Osteocyte (in vitro differentiated cells): ENCODE data around the gene SMAD3. TPM values are rescaled to one million over a fixed set of nuclear protein-coding genes. Genes with fewer than 3 reads are reported as not detected.
A peak's percentile ranks its signal among the peaks of the same experiment; 100 is the strongest.

Experiments
- DNase-seq: peaks from one replicate; pipeline ENCODE4 v3.0.0; 2021; ENCODE audit warnings: mixed read lengths; ENCODE audit not compliant: unreplicated experiment; ENCODE audit errors: extremely low spot score
- H3K27ac Mint-ChIP-seq: one replicate; pipeline ENCODE4 v1.8.0; 2021; ENCODE audit warnings: mild to moderate bottlenecking, mixed read lengths; ENCODE audit not compliant: unreplicated experiment
- H3K27me3 Mint-ChIP-seq: one replicate; pipeline ENCODE4 v1.8.0; 2021; ENCODE audit warnings: mixed read lengths; ENCODE audit not compliant: unreplicated experiment
- H3K36me3 Mint-ChIP-seq: one replicate; pipeline ENCODE4 v1.8.0; 2021; ENCODE audit warnings: mixed read lengths; ENCODE audit not compliant: unreplicated experiment
- H3K4me1 Mint-ChIP-seq: one replicate; pipeline ENCODE4 v1.8.0; 2021; ENCODE audit warnings: mixed read lengths; ENCODE audit not compliant: unreplicated experiment
- H3K4me3 Mint-ChIP-seq: one replicate; pipeline ENCODE4 v1.8.0; 2021; ENCODE audit warnings: mild to moderate bottlenecking, moderate library complexity, mixed read lengths; ENCODE audit not compliant: unreplicated experiment
- H3K9me3 Mint-ChIP-seq: one replicate; pipeline ENCODE4 v1.8.0; 2021; ENCODE audit warnings: mixed read lengths; ENCODE audit not compliant: unreplicated experiment
- total RNA-seq: library from RNA; stranded (reverse); gene quantifications from 2 replicates; pipeline ENCODE4 v1.2.1, GENCODE V29; 2021
- TF ChIP-seq, protein P1 (sequence below): fragments of 200-600 bp; sonication (generic); IDR thresholded peaks from 2 replicates; pipeline ENCODE4 v1.5.0; 2021; ENCODE audit warnings: antibody characterized with exemption, mild to moderate bottlenecking, moderate library complexity

The SMAD3 gene
- total RNA-seq, 1 donor from 2014 or later = 39.7 TPM

DNA sequence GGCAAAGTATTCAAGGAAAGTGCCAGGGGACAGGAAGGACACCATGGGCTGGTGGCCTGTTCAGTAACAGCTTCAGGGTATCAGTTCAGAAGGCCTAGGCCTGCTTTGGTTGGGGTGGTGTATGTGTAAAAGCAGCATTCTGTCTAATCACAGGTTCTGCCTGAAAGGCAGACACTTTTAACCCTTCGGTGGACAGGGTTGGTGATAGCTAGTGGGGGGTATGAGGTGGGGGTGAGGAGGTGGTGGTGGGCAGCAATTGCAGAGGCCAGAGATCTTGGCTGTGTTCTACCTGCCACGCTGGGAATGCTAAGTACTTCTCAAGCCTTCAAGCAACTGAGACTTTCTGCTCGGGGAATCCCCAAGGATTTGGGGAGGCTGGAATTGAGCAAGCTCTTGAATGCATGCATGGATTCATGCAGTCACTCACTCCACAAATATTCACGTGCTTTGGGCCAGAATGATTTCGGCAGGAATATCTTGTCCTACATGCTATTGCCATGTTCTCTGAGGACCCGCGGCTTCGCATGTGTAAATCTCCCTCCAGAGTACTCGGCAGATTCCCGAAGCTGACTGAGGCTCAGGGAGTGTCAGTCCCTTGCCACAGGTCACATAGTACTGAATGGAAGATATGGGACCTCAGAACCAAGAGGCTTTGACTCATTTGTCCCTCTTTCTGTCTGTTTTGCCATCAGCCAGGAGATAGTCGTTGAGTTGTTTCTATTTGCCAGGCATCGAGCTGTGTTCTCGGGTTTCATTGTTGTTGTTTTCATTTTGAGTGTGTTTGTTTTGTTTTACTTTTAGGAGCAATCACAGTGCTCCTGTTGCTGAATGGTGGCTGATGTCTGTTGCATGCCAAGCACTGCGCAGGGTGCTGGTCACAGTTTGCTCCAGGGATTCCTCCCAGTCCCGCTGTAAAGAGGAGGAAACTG is 65.5 kb downstream of the SMAD3 start:
- Mint-ChIP-seq H3K4me1 (peaks cover 66% of the 10 kb centered on the region), H3K27ac (no peak overlapping the region), H3K36me3 (no peaks in the 10 kb centered on the region), H3K9me3 (no peaks in the 10 kb centered on the region), H3K27me3 (no peaks in the 10 kb centered on the region), H3K4me3 (no peak overlapping the region)
- no peak for DNase-seq
- TF ChIP-seq, protein P1, sequence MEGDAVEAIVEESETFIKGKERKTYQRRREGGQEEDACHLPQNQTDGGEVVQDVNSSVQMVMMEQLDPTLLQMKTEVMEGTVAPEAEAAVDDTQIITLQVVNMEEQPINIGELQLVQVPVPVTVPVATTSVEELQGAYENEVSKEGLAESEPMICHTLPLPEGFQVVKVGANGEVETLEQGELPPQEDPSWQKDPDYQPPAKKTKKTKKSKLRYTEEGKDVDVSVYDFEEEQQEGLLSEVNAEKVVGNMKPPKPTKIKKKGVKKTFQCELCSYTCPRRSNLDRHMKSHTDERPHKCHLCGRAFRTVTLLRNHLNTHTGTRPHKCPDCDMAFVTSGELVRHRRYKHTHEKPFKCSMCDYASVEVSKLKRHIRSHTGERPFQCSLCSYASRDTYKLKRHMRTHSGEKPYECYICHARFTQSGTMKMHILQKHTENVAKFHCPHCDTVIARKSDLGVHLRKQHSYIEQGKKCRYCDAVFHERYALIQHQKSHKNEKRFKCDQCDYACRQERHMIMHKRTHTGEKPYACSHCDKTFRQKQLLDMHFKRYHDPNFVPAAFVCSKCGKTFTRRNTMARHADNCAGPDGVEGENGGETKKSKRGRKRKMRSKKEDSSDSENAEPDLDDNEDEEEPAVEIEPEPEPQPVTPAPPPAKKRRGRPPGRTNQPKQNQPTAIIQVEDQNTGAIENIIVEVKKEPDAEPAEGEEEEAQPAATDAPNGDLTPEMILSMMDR = no peak

DNA sequence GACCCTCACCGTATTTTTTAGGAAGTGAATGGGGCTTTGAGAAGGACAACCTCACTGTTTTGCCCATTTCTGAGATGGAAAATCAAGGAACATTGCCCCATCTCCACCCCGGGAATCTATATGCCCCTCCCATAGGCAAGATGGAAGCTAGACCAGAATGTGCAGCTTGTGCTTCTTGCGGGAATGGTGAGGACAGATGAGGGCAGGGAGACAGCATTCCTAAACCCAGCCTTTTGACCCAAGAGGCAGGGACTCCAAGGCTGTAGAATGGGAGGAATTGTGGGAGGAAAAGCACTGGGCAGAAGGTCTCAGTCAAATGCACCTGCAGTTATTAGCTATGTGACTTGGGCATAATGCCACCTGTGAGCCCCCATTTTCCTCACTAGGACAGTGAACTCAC is 66.9 kb downstream of the SMAD3 start:
- Mint-ChIP-seq H3K27me3 (no peaks in the 10 kb centered on the region), H3K36me3 (no peaks in the 10 kb centered on the region), H3K4me1 (peaks cover 67% of the 10 kb centered on the region), H3K27ac (no peak overlapping the region), H3K9me3 (no peaks in the 10 kb centered on the region), H3K4me3 (no peak overlapping the region)
- TF ChIP-seq, protein P1 = no peak
- no peak for DNase-seq

DNA sequence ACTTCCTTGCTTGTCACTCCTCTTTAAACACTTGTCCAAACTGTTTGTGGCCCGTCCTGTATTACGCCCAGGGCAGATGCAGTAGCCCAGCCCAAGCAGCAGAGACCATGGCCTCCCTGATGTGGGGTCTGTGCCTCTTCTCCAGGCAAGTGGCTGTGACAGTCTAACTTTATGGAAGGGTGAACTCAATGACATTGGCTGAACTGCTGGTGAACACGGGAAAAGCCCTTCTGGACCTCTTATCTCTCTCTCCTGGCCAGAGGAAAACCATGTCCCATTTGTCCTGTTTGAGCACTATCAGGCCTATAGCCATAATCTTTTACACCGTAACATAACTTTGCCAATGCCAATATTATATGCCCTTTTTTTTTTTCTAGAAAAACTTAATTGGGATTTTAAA is 67.6 kb downstream of the SMAD3 start:
- Mint-ChIP-seq H3K4me3 (no peak overlapping the region), H3K4me1 (peaks cover 67% of the 10 kb centered on the region), H3K27ac (no peak overlapping the region), H3K27me3 (no peaks in the 10 kb centered on the region), H3K36me3 (no peaks in the 10 kb centered on the region), H3K9me3 (no peaks in the 10 kb centered on the region)
- DNase-seq = no peak
- TF ChIP-seq, protein P1 = no peak

DNA sequence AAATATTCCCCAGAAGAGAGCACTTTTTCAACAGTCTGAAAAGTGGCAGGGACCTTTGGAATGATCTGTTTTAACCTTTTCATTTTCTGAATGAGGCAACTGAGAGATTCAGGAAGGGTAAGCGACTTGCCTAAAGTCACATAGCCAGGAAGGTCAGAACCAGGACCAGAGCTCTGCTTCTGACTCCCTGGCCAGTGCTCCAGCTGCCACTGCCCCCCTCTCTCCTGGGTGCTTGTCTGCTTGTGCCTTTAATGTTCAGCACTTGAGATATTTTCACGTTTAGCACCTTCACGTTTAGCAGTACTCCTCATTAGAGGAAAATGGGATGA is 68.3 kb downstream of the SMAD3 start:
- Mint-ChIP-seq H3K9me3 (no peaks in the 10 kb centered on the region), H3K4me1 (peaks cover 70% of the 10 kb centered on the region), H3K27ac (peak overlapping the region; percentile 87)

More for the DNA sequence above, 68.3 kb downstream of the SMAD3 start:
- no peak for DNase-seq
- TF ChIP-seq, protein P1 = no peak
- Mint-ChIP-seq H3K4me3 (no peak overlapping the region), H3K36me3 (no peaks in the 10 kb centered on the region), H3K27me3 (no peaks in the 10 kb centered on the region)
